NB4 (cell line): ENCODE results near the gene INO80E.

ENCODE experiments used
- DNase-seq: peaks from one replicate; pipeline ENCODE4 v3.0.0; 2010; ENCODE audit warnings: low read depth
- H3K4me3 ChIP-seq: one replicate; pipeline ENCODE4 v1.5.1; 2011; ENCODE audit warnings: mild to moderate bottlenecking, low read depth, low read length, moderate library complexity
- CTCF ChIP-seq: IDR thresholded peaks from one replicate; pipeline ENCODE4 v1.5.1; 2012; ENCODE audit warnings: low read depth, low read length
- MAX ChIP-seq: IDR thresholded peaks from 2 replicates; pipeline ENCODE4 v1.6.1; 2011; ENCODE audit warnings: low read depth, low read length
- MYC ChIP-seq: IDR thresholded peaks from 2 replicates; pipeline ENCODE4 v1.6.1; 2011; ENCODE audit warnings: low read depth, low read length
- POLR2A ChIP-seq: IDR thresholded peaks from 2 replicates; pipeline ENCODE4 v1.6.1; 2011; ENCODE audit warnings: mild to moderate bottlenecking; ENCODE audit not compliant: insufficient read length; ENCODE audit errors: extremely low read depth

Gene INO80E

GRCh38 chr16:30023586-30023985 lies 27.5 kb downstream of the INO80E start:
- DNase-seq, result no peak

GRCh38 chr16:30024451-30024850 lies 28.4 kb downstream of the INO80E start:
- DNase-seq, result no peak
- TF ChIP-seq POLR2A (no peak), MAX (no peak), CTCF (no peak), MYC (no peak)
- no peak overlapping the region for H3K4me3 ChIP-seq

More at GRCh38 chr16:30023586-30023985, 27.5 kb downstream of the INO80E start:
- TF ChIP-seq MAX, result no peak
- TF ChIP-seq POLR2A, result no peak
- TF ChIP-seq CTCF, result no peak
- TF ChIP-seq MYC, result no peak
- H3K4me3 ChIP-seq, result no peak overlapping the region

GRCh38 chr16:30025156-30025555 lies 29.1 kb downstream of the INO80E start:
- no peak for DNase-seq
- TF ChIP-seq POLR2A (no peak), CTCF (no peak), MYC (no peak), MAX (no peak)
- no peak overlapping the region for H3K4me3 ChIP-seq

GRCh38 chr16:30025574-30025973 lies 29.5 kb downstream of the INO80E start:
- DNase-seq, result no peak
- no peak overlapping the region for H3K4me3 ChIP-seq
- no peak for TF ChIP-seq MAX
- TF ChIP-seq CTCF, result no peak
- TF ChIP-seq MYC, result no peak
- TF ChIP-seq POLR2A, result no peak

- TF ChIP-seq MAX (no peak), CTCF (no peak), POLR2A (no peak), MYC (no peak)
- H3K4me3 ChIP-seq, result no peak overlapping the region
- no peak for DNase-seq
Measured at GRCh38 chr16:30026449-30026848, 30.4 kb downstream of the INO80E start.
